ENCODE measurements around the gene PLK2.
A peak's percentile ranks its signal among the peaks of the same experiment; 100 is the strongest.

The PLK2 gene

DNA sequence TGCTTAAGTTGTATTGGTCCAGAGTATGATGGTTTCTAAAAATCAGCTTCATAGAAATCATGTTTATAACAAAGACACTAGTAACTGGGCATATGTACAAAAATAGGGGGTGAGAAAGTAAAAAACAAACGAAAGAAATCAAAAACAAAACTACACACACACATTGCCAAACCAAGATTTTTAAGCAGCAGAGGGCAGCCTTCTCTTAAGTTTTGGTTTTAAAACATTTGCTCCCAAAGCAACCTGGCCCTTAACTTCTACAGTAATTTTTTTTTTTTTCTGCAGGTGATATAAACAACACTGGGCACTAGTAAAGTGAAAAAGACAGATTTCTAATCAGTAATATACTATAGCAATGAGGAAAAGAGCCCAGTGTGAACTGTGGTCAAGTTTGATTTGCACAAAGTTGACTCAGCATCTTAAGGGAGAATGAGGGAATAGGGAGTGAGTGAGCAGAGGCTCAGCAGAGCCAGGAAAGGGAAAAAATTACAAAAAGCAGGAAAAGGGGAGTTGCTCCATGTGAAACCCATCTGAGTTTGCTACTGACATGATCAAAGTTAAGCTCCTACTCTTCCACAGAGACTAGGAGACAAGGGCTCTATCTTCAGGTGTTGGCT, 18.0 kb upstream of the PLK2 start:
- no peak for DNase-seq (ENCODE audit: low spot score)

GRCh38 chr5:58475404-58475803, 15.5 kb upstream of the PLK2 start:
- no peak for DNase-seq (ENCODE audit: low spot score)

DNA sequence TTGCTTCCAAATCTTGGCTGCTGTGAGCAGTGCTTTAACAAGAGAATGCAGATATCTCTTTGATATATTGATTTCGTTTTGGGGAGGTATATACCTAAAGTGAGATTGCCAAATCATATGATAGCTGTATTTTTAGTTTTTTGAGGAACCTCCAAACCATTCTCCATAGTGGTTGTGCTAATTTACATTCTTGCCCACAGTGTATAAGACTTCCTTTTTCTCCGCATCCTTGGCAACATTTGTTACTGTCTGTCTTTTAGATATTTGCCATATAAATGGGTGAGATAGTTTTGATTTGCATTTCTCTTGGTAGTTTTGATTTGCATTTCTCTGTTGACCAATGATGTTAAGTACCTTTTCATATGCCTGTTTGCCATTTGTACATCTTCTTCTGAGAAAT, 10.0 kb upstream of the PLK2 start:
- no peak for DNase-seq (ENCODE audit: low spot score)

DNA sequence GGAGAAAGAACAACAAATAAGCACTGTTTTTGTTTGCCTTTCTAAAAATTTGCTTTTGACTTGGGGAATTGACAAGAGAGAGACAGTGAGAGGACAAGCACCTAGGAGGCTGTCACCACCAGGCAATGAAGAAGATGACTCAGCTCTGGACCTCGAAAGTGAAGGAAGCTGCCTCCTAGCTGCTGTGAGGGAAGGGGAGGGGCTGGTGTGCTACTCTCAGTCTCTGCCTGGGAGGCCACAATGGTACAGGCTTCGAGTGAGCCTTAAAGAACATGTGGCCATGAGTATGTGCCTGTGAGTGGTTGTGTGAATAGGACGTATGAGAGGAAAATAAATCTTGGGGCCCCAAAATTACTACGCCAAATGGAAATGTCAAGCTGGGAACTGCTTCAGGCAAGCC, 7.1 kb upstream of the PLK2 start:
- DNase-seq (ENCODE audit: low spot score): no peak

GRCh38 chr5:58462623-58463230, 2.8 kb upstream of the PLK2 start:
- DNase-seq (ENCODE audit: low spot score): peak; percentile 59

GRCh38 chr5:58462154-58462553, 2.3 kb upstream of the PLK2 start:
- no peak for DNase-seq (ENCODE audit: low spot score)

DNA sequence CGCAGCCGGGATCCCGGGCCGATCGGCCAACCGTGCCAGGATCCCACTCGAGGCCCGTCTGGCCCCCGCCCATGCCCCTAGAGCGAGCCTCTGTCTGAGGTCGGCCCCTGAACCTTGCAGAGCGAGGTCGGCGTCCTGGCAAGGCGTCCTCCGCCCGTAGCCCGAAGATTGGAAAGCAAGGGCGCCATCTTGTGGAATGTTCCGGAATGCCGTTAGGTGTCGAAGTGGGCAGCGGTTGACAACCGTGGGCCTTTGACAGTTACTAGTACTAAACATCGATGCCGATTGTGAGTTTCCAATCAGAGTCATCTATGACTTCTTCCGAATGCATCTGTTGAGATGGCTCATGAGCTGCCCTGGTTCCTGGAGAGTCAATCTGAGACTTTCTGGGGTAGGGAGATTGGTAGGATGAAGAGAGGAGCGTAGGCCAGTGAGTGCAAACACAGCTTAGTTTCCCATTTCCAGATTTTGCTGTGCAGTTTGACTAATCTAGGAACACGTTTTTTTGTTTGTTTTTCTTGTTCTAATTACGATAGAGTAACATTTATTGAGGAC, 923 bp upstream of the PLK2 start:
- peak; percentile 79 for DNase-seq (ENCODE audit: low spot score)

GRCh38 chr5:58459146-58460001, 512 bp downstream of the PLK2 start:
- DNase-seq (ENCODE audit: low spot score): no peak

- DNase-seq (ENCODE audit: low spot score): no peak
Observed at GRCh38 chr5:58458743-58459145, 1.1 kb downstream of the PLK2 start.

- no peak for DNase-seq (ENCODE audit: low spot score)
Observed at GRCh38 chr5:58458141-58458742, 1.6 kb downstream of the PLK2 start.

DNA sequence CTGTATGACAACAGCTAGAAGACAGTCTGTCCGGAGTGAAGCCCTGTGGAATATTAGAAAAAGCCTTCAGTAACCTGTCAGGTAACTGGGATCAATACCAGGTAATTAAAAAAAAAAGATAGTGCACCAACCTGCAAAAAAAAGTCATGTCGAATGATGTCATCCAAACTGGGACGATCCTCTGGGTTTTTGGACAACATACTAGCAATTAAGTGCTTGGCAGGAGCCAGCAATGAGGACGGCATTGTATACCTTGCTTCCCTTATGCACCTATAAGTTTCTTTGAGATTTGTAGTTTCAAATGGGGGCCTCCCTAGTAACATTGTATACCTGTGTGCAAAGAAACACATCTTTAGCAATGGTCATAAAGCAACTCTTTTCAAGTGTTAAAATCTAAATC, 2.8 kb downstream of the PLK2 start:
- no peak for DNase-seq (ENCODE audit: low spot score)

DNA sequence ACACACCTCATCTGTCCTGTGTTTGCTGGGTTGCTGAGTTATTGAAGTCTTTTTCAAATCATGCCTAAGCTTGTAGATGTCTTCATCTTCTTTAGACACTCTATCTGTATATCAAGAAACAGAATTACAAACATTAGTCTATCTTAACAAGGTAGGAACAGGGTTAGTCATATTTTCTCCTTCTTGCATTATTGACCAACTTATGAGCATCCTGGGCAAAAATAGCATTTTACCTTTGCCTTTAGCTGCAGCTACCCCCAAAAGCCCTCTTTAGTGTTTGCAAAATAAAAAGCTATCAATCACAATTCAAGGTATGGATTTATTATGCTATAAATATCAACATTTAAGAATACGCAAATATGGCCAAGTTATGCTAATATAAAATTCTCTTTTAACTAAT, 3.4 kb downstream of the PLK2 start:
- no peak for DNase-seq (ENCODE audit: low spot score)

DNA sequence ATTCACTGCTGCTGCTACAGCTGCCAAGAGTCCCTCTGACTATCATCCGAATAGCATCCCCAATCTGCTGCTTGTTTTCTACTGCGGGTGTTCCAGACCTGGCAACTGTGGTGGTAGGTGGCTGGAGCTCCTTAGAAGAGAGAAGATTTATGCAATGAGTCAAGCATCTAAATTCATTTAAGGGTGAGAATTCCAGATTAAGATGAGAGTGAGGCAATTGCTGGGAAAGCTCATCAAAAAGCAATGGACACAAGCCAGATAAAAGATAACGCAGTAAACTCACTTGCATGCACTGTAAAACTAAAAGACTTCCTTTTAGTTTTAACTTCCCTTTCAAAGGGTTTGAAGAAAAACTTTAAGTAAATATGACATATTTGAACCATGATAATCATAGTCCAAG, 3.9 kb downstream of the PLK2 start:
- DNase-seq (ENCODE audit: low spot score): no peak

DNA sequence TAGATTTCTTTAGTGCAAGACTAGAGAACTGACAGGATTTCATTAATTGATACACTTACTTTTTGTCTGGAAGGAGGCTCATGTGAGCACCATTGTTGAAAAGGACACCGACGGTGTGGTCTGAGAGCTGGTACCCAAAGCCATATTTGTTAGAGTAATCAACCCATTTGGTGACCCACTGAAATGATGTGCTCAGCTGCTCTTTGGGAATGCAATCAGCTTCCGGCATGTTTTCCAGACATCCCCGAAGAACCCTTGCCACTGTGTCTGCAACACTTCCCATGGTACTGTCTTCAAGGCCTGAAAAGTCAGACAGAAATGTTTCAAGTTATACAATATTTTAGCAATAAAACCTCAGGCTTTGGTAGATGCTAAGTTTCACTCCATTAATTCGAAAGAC, 4.4 kb downstream of the PLK2 start:
- DNase-seq (ENCODE audit: low spot score): no peak

DNA sequence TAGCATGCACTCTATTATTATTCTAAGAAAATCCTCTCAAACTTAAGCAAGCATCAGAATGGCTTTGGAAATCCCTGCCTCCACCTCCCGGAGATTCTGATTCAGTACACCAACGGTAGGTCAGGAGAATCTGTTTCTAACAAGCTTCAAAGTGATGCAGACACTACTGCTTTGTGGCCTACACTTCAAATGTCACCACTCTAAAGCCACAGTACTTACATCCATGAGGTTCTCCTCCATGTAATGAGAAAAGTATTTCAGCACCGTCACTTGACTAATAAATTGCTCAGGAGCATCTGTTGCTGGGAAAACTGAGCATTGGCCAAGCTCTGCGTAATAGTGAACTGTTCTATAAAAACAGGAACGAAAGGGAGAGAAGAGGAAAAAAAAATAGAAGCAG, 4.8 kb downstream of the PLK2 start:
- DNase-seq (ENCODE audit: low spot score): no peak

GRCh38 chr5:58454025-58454424, 5.9 kb downstream of the PLK2 start:
- DNase-seq (ENCODE audit: low spot score): no peak

GRCh38 chr5:58453306-58453705, 6.6 kb downstream of the PLK2 start:
- DNase-seq (ENCODE audit: low spot score): no peak

GRCh38 chr5:58452566-58453258, 7.2 kb downstream of the PLK2 start:
- DNase-seq (ENCODE audit: low spot score): no peak

GRCh38 chr5:58451732-58452565, 7.9 kb downstream of the PLK2 start:
- DNase-seq (ENCODE audit: low spot score): no peak

DNA sequence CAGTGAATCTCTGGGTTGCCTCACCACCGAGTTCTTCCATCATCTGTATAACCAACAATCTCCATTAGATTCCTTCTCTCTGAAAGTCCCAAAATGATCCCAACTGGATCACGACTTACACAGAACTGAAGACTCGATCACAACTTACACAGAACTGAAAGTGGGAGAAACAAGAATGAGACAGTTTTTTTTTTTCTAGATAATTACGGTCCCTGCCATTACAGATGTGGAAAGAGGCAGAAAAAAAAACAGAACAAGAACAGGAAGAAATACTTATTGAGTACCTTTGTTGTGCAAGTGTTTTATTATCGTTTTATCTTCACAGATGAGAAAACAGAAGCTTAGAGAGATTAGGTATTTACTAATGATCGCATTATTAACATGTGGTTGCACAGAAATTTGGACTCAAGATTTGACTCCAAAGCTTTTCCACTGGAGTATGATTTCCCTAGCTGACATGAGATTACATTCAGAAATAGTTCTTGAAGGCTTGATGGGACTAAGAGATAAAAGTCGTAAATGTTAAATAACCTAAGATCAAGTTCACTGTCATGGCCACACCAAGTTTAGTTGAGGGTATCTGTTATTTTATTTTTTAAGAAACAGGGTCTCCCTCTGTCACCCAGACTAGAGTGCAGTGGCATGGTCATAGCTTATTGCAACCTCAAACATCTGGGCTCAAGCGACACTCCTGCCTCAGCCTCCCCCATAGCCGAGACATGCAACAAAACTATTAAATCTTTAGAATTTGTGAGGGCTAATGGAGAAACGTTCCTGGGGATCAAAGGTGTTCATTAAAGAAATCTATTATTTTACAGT, 8.9 kb downstream of the PLK2 start:
- no peak for DNase-seq (ENCODE audit: low spot score)
